ENCODE results near the gene USH2A.

The USH2A gene

DNA sequence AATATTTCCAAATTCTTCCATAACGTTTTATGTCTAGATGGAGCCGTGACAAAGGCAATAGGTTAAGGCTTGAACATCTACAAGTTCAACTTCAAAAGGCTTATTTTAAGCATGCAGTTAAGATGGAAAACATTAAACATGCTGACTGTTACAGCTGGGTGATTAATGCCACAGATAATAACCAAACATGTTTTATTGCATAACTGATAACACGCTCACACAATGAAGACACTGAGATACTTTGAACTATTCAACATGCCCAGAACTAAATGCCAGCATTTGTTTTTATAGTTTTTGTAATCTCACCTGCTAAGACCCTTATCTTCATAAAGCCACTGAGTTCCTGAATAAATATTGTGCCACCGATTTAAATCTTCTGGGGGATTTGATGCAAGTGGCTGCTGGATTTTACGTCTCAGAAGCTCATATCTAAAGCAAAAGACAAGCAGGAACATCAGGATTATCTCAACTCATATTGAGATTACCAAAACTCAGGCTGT, 545.7 kb downstream of the USH2A start:
- DNase-seq (ENCODE audit: low read depth) = no peak
- TF ChIP-seq CTCF (conservative IDR thresholded peaks at IDR 0.05; ENCODE audit: low read depth, low read length) = no peak
- H3K4me3 ChIP-seq (ENCODE audit: low read length) = no peak overlapping the region

- no peak for TF ChIP-seq CTCF (conservative IDR thresholded peaks at IDR 0.05; ENCODE audit: low read depth, low read length)
- H3K4me3 ChIP-seq (ENCODE audit: low read length) = no peak overlapping the region
- no peak for DNase-seq (ENCODE audit: low read depth)
Measured at GRCh38 chr1:215875712-215876111, 547.5 kb downstream of the USH2A start.

- no peak for TF ChIP-seq CTCF (conservative IDR thresholded peaks at IDR 0.05; ENCODE audit: low read depth, low read length)
- no peak for DNase-seq (ENCODE audit: low read depth)
- H3K4me3 ChIP-seq (ENCODE audit: low read length) = no peak overlapping the region
Measured at GRCh38 chr1:215875236-215875635, 548.0 kb downstream of the USH2A start.

GRCh38 chr1:215872658-215873057, 550.6 kb downstream of the USH2A start:
- DNase-seq (ENCODE audit: low read depth) = no peak
- no peak overlapping the region for H3K4me3 ChIP-seq (ENCODE audit: low read length)
- no peak for TF ChIP-seq CTCF (conservative IDR thresholded peaks at IDR 0.05; ENCODE audit: low read depth, low read length)

DNA sequence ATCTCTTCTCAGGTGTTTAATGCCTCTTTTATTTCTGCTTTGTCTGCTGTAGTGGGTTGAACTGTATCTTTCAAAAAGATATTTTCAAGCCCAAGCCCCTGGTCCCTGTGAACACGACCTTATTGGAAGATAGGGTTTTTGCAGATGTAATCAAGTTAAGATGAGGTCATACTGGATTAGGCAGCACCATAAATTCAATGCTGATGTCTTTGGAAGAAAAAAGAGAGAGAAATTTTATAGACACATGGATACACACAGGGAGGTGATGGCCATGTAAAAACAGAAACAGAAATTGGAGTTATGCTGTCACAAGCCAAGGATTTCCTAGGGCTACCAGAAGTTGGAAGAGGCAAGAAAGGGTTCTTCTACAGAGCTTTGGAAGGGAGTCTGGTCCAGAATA, 554.7 kb downstream of the USH2A start:
- DNase-seq (ENCODE audit: low read depth) = no peak
- H3K4me3 ChIP-seq (ENCODE audit: low read length) = no peak overlapping the region
- no peak for TF ChIP-seq CTCF (conservative IDR thresholded peaks at IDR 0.05; ENCODE audit: low read depth, low read length)

GRCh38 chr1:215865060-215865459, 558.2 kb downstream of the USH2A start:
- DNase-seq (ENCODE audit: low read depth) = no peak
- no peak for TF ChIP-seq CTCF (conservative IDR thresholded peaks at IDR 0.05; ENCODE audit: low read depth, low read length)
- H3K4me3 ChIP-seq (ENCODE audit: low read length) = no peak overlapping the region

- no peak overlapping the region for H3K4me3 ChIP-seq (ENCODE audit: low read length)
- TF ChIP-seq CTCF (conservative IDR thresholded peaks at IDR 0.05; ENCODE audit: low read depth, low read length) = no peak
- DNase-seq (ENCODE audit: low read depth) = no peak
Measured at GRCh38 chr1:215863796-215864195, 559.5 kb downstream of the USH2A start.
